Motor neuron (in vitro differentiated cells): ENCODE measurements around the gene PAK2. TPM values are rescaled to one million over a fixed set of nuclear protein-coding genes. Genes with fewer than 3 reads are reported as not detected.

Experiments
- total RNA-seq, 8 experiments: library from RNA; unstranded; fragments of 300-600 nt; gene quantifications; 2 replicates each; pipeline versions ENCODE4 v1.2.3 to v1.2.4, GENCODE V29; 2022

The PAK2 gene
- total RNA-seq, 8 experiments from 2014 or later = 20.3 to 50.8 (median 41.9) TPM

Other genes with a start within 250 kb of the PAK2 start
- 10 to 100 TPM; 10.9 to 23.7 (median 15.3) TPM for gene RNF168, start 236.1 kb upstream of the PAK2 start, total RNA-seq
- gene SMCO1, start 224.5 kb upstream of the PAK2 start, total RNA-seq = under 1 TPM in 3 of 8 experiments, not detected in 5; 0.09 to 0.31 (median 0.28) TPM
- gene WDR53, start 171.3 kb upstream of the PAK2 start, total RNA-seq = 10 to 100 TPM in 4 of 8 experiments, 1 to 10 TPM in 4; 5.7 to 13.1 (median 9.4) TPM
- 10 to 100 TPM in 7 of 8 experiments, 1 to 10 TPM in 1; 4.5 to 16.3 (median 12.4) TPM for gene FBXO45, start 171.2 kb upstream of the PAK2 start, total RNA-seq
- under 1 TPM in 6 of 8 experiments, not detected in 2; 0.18 to 0.72 (median 0.47) TPM for gene NRROS, start 100.2 kb upstream of the PAK2 start, total RNA-seq
- gene CEP19, start 27.6 kb upstream of the PAK2 start, total RNA-seq = 10 to 100 TPM in 4 of 8 experiments, 1 to 10 TPM in 4; 1.9 to 13.6 (median 10.5) TPM
- 10 to 100 TPM in 7 of 8 experiments, 1 to 10 TPM in 1; 9.8 to 35.3 (median 24.3) TPM for gene PIGX, start 27.5 kb upstream of the PAK2 start, total RNA-seq
- 10 to 100 TPM; 26.0 to 37.4 (median 31.6) TPM for gene SENP5, start 128.1 kb downstream of the PAK2 start, total RNA-seq
- gene NCBP2, start 202.7 kb downstream of the PAK2 start, total RNA-seq = 100 to 1,000 TPM in 3 of 8 experiments, 10 to 100 TPM in 5; 83.9 to 130 (median 96.8) TPM
- gene PIGZ, start 229.0 kb downstream of the PAK2 start, total RNA-seq = 1 to 10 TPM; 1.2 to 7.1 (median 2.2) TPM